K562 (cell line): ENCODE measurements around the gene HTRA3. TPM values are rescaled to one million over a fixed set of nuclear protein-coding genes. Genes with fewer than 3 reads are reported as not detected.

Source experiments
- ATAC-seq: fragments of 200-7000 bp; cut with Tn5 transposase; 3 replicates; pipeline ENCODE4 v1.9.1; 2020; ENCODE audit warnings: moderate library complexity
- BruUV-seq: library from RNA; stranded (reverse); fragments of 400-500 nt; replicated peaks from 2 replicates; lab custom pipeline; 2021; lab: Mats Ljungman, UMichigan
- CTCF ChIA-PET: fragments of 300-600 bp; formaldehyde crosslinking; extraction: SDS; loops from one replicate; lab custom pipeline; 2021; ENCODE audit warnings: low intra/inter-chr PET ratio; lab: Yijun Ruan, JAX
- POLR2A ChIA-PET: fragments of 300-600, 350-650 bp; sonication (Branson Sonifier 250); formaldehyde crosslinking; extraction: SDS; loops from one replicate; lab custom pipeline; 2021; ENCODE audit warnings: antibody characterized with exemption, inconsistent platforms; lab: Yijun Ruan, JAX
- DNase-seq, 4 experiments: peaks; one replicate each; pipeline versions ENCODE4 v3.0.0 to v3.0.0-alpha.2; 2011 to 2018; ENCODE audit warnings: low spot score in 3 of 4, mixed read lengths in 3 of 4; ENCODE audit errors: extremely low read depth in 1 of 4
- FAIRE-seq: peaks from 2 replicates; lab custom pipeline; 2011; peaks lifted over from hg19 to GRCh38; lab: Jason Lieb, UNC
- H2AFZ ChIP-seq: 2 replicates; pipeline ENCODE4 v1.6.0; 2011; ENCODE audit warnings: low read depth, low read length, control low read depth, inconsistent platforms
- H3K27ac ChIP-seq: fragments of 200-600 bp; 3 replicates; pipeline ENCODE4 v1.8.0; 2011; ENCODE audit warnings: low read depth, mild to moderate bottlenecking, control low read depth, inconsistent platforms, low read length, moderate library complexity, mixed read lengths; ENCODE audit errors: extremely low read depth
- H3K27me3 ChIP-seq, 2 experiments: fragments of 300-600 bp in 1 of 2; 2 replicates in 1 of 2; 3 replicates in 1 of 2; pipeline versions ENCODE4 v1.6.0 to v1.8.0; 2011; ENCODE audit warnings: inconsistent platforms in 2 of 2, low read length in 2 of 2, mild to moderate bottlenecking in 1 of 2, mixed read lengths in 1 of 2, moderate library complexity in 1 of 2; ENCODE audit not compliant: control insufficient read depth in 2 of 2, insufficient read depth in 2 of 2
- H3K36me3 ChIP-seq: fragments of 300-600 bp; 3 replicates; pipeline ENCODE4 v1.8.0; 2011; ENCODE audit warnings: mild to moderate bottlenecking, low read length, inconsistent platforms; ENCODE audit not compliant: control insufficient read depth, insufficient read depth
- H3K4me1 ChIP-seq, 2 experiments: fragments of 200-600 bp in 1 of 2; replicated peaks in 1 of 2; 2 replicates in 1 of 2; 3 replicates in 1 of 2; pipeline versions ENCODE4 v1.5.1 to v1.8.0; 2011; ENCODE audit warnings: inconsistent platforms in 2 of 2, low read length in 2 of 2, mild to moderate bottlenecking in 1 of 2, mixed read lengths in 1 of 2, moderate library complexity in 1 of 2; ENCODE audit not compliant: control insufficient read depth in 2 of 2, insufficient read depth in 2 of 2
- H3K4me2 ChIP-seq: 2 replicates; pipeline ENCODE4 v1.6.1; 2011; ENCODE audit warnings: low read length, control low read depth, inconsistent platforms, mixed read lengths; ENCODE audit not compliant: insufficient read depth
- H3K4me3 ChIP-seq: fragments of 200-600 bp; sonication (generic), shearing (Covaris generic); 2 replicates; pipeline ENCODE4 v1.5.1; 2016; ENCODE audit warnings: control low read depth, inconsistent platforms
- H3K79me2 ChIP-seq: fragments of 200-600 bp; 3 replicates; pipeline ENCODE4 v1.8.0; 2011; ENCODE audit warnings: low read length, inconsistent platforms; ENCODE audit not compliant: control insufficient read depth, insufficient read depth
- H3K9ac ChIP-seq, 2 experiments: 2 replicates each; pipeline versions ENCODE4 v1.6.0 to v1.6.1; 2011; ENCODE audit warnings: low read depth in 2 of 2, low read length in 2 of 2, control low read depth in 1 of 2, inconsistent platforms in 1 of 2, mild to moderate bottlenecking in 1 of 2, mixed read lengths in 1 of 2; ENCODE audit not compliant: insufficient read depth in 1 of 2
- H3K9me1 ChIP-seq: one replicate; pipeline ENCODE4 v1.6.0; 2011; ENCODE audit warnings: inconsistent platforms, mild to moderate bottlenecking, low read length, moderate library complexity; ENCODE audit not compliant: control insufficient read depth, insufficient read depth
- H3K9me3 ChIP-seq: replicated peaks from 2 replicates; pipeline ENCODE4 v1.5.1; 2011; ENCODE audit warnings: low read depth, low read length, inconsistent platforms; ENCODE audit not compliant: control insufficient read depth, insufficient read depth
- H4K20me1 ChIP-seq: replicated peaks from 2 replicates; pipeline ENCODE4 v1.6.1; 2011; ENCODE audit warnings: low read length, inconsistent platforms, mixed read lengths; ENCODE audit not compliant: control insufficient read depth, insufficient read depth
- CHD2 ChIP-seq: IDR thresholded peaks from 2 replicates; pipeline ENCODE4 v1.6.1; 2011; ENCODE audit warnings: low read depth, low read length
- CLOCK ChIP-seq: fragments of 250-450 bp; sonication (Bioruptor Pico); IDR thresholded peaks from 2 replicates; pipeline ENCODE4 v1.4.0; 2020; ENCODE audit warnings: mild to moderate bottlenecking, moderate library complexity, borderline replicate concordance
- DMBX1 ChIP-seq: fragments of 250-450 bp; sonication (Bioruptor Pico); IDR thresholded peaks from 2 replicates; pipeline ENCODE4 v1.8.0; 2022; ENCODE audit warnings: inconsistent platforms, mild to moderate bottlenecking, moderate library complexity, borderline replicate concordance
- NR2C2 ChIP-seq, 2 experiments: fragments of 200-800 bp in 1 of 2; sonication (Bioruptor generic) in 1 of 2; sonication (generic) in 1 of 2; formaldehyde crosslinking in 1 of 2; IDR thresholded peaks; 2 replicates each; pipeline versions ENCODE4 v1.6.1 to v1.8.0; 2016 to 2022; ENCODE audit warnings: mild to moderate bottlenecking in 1 of 2, missing compliant biosample characterization in 1 of 2, missing genetic modification characterization in 1 of 2, missing genetic modification reagents in 1 of 2
- NRF1 ChIP-seq, 2 experiments: fragments of 450-650 bp; IDR thresholded peaks in 1 of 2; conservative IDR thresholded peaks in 1 of 2; 2 replicates each; pipeline ENCODE4 v1.6.1; 2014; ENCODE audit warnings: mild to moderate bottlenecking in 2 of 2
- POLR2AphosphoS5 ChIP-seq: IDR thresholded peaks from 2 replicates; pipeline ENCODE4 v1.6.1; 2011; ENCODE audit warnings: mild to moderate bottlenecking, low read depth, low read length, moderate library complexity; ENCODE audit not compliant: control insufficient read depth, insufficient read depth
- SREBF1 ChIP-seq: fragments of 150-350 bp; IDR thresholded peaks from 2 replicates; pipeline ENCODE4 v1.6.1; 2014; ENCODE audit warnings: antibody characterized with exemption, low read depth, low read length, borderline replicate concordance
- TBL1XR1 ChIP-seq, 2 experiments: IDR thresholded peaks; 2 replicates each; pipeline ENCODE4 v1.6.1; 2012; ENCODE audit warnings: improper control_type of control experiment in 2 of 2, low read length in 2 of 2, mild to moderate bottlenecking in 1 of 2
- ZNF830 ChIP-seq: fragments of 250-450 bp; sonication (Bioruptor Pico); IDR thresholded peaks from 2 replicates; pipeline ENCODE4 v1.5.0; 2021; ENCODE audit warnings: mild to moderate bottlenecking
- WGBS: fragments of 100-300 bp; shearing (Covaris generic); methylation state at CpG from one replicate; pipeline ENCODE4 v1.1.6; 2016; ENCODE audit warnings: low coverage, mixed read lengths; ENCODE audit not compliant: insufficient coverage; ENCODE audit errors: missing lambda C conversion rate; 5-methylcytosine and 5-hydroxymethylcytosine counted together
- in situ Hi-C: fragments of 300-500 bp; cut with MboI; formaldehyde crosslinking; loops from 4 replicates; pipeline ENCODE4 v1.15.0; 2018; ENCODE audit warnings: inconsistent platforms, mixed read lengths
- intact Hi-C: fragments of 100-400 bp; cut with micrococcal nuclease; formaldehyde crosslinking; loops from 2 replicates; pipeline ENCODE4 v1.14.2; 2022
- polyA plus RNA-seq, 8 experiments: library from polyadenylated mRNA; depleted of rRNA in 4 of 8; stranded (reverse) in 5 of 8; unstranded in 3 of 8; fragments of >200 nt; fragmentation: Nextera tagmentation in 2 of 8; fragmentation: Illumina TruSeq in 1 of 8; extraction: Ambion mirVana in 2 of 8; extraction: Trizol in 1 of 8; gene quantifications; 2 replicates each; pipeline versions ENCODE4 v1.2.1 to v1.2.3, GENCODE V29; 2011 to 2014; ENCODE audit warnings: inconsistent platforms in 1 of 8, missing spikeins in 1 of 8
- total RNA-seq, 7 experiments: library from RNA; depleted of rRNA in 6 of 7; stranded (reverse); fragments of >200 nt in 6 of 7; fragmentation: Illumina TruSeq in 2 of 7; extraction: Trizol in 2 of 7; gene quantifications; 2 replicates each; pipeline versions ENCODE4 v1.2.1 to v1.2.3, GENCODE V29; 2011 to 2021; ENCODE audit warnings: low replicate concordance in 1 of 7

The HTRA3 gene
- total and polyA plus RNA-seq, 9 of the 15 experiments (the other 6 are each of a cell fraction or from before 2014, with no cell fraction given): 0.04 TPM; not detected in 8

DNA sequence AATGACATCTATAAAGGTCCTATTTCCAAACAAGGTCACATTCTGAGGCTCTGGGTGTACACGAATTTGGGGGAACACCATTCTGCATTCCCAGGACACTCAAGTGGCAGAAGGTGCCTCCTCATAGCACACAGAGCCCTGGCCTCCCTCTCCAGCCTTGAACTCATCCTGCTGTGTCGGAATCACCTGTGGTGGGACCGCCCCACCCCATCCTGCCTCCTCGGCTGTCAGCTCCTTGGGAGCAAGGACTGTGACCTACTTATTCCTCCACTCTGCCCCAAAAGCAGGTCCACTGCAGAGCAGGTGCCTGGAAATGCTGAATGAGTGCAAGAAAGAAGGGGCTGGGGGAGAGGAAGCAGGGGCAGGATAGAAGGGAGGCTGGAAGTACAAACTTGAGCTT, 33.5 kb downstream of the HTRA3 start:
- H3K4me1 ChIP-seq: peaks cover 21 to 53% of the 10 kb centered on the region in 2 experiments; a peak in 4 of 5 replicates
- POLR2A ChIA-PET: interaction anchor here (0.6 to 1.6 kb wide), 6 partner anchors 10 to 100 kb away, joined by 3 to 8 read pairs (median 4); no protein-coding TSS in a partner anchor
- H3K79me2 ChIP-seq: no peaks in the 10 kb centered on the region
- H3K9me1 ChIP-seq: no peaks in the 10 kb centered on the region
- intact Hi-C loops (loop anchor here (10.0 kb wide), 1 partner anchor 58 kb away; no protein-coding TSS in a partner anchor), in situ Hi-C loops (no loop called here)
- CTCF ChIA-PET: no interaction called here
- no peaks in the 10 kb centered on the region; the same call in 1 of the 2 replicates for H3K9me3 ChIP-seq
- H3K27me3 ChIP-seq: no peaks in the 10 kb centered on the region
- H3K4me2 ChIP-seq: peak overlapping the region; percentile 53
- no peaks in the 10 kb centered on the region for H3K36me3 ChIP-seq
- no peaks in the 10 kb centered on the region for H4K20me1 ChIP-seq
- no peak for ATAC-seq
- H3K9ac ChIP-seq: peak overlapping the region in 1 of 2 experiments; percentile 51; a peak in 1 of 4 replicates
- no TSS peak for BruUV-seq
- FAIRE-seq: no peak
- peak overlapping the region; percentile 89 for H3K27ac ChIP-seq
- WGBS: 23% methylated on average over 4 of the region's 4 CpGs
- DNase-seq: no peak
- TF ChIP-seq TBL1XR1 (IDR thresholded peaks at IDR 0.05; ENCODE audit: low read length in 2 of 2) (no peak), DMBX1 (no peak), NR2C2 (CRISPR knock-in tag; IDR thresholded peaks at IDR 0.05) (no peak), NR2C2 (tag; IDR thresholded peaks at IDR 0.05) (no peak), SREBF1 (0 out of 2 replicates have a peak, but pooled peaks have one; percentile 14), ZNF830 (CRISPR knock-in tag) (no peak), POLR2AphosphoS5 (no peak), CLOCK (no peak), CHD2 (no peak), NRF1 (conservative IDR thresholded peaks at IDR 0.05 in 1 of 2, IDR thresholded peaks at IDR 0.05 in 1 of 2) (no peak)
- no peak overlapping the region; the same call in 1 of the 2 replicates for H2AFZ ChIP-seq
- H3K4me3 ChIP-seq: no peak overlapping the region
